ENCODE results near the gene LRRC45. TPM values are rescaled to one million over a fixed set of nuclear protein-coding genes. Genes with fewer than 3 reads are reported as not detected.

The LRRC45 gene
- total RNA-seq: 21.6 and 26.6 TPM in 2 replicates

DNA sequence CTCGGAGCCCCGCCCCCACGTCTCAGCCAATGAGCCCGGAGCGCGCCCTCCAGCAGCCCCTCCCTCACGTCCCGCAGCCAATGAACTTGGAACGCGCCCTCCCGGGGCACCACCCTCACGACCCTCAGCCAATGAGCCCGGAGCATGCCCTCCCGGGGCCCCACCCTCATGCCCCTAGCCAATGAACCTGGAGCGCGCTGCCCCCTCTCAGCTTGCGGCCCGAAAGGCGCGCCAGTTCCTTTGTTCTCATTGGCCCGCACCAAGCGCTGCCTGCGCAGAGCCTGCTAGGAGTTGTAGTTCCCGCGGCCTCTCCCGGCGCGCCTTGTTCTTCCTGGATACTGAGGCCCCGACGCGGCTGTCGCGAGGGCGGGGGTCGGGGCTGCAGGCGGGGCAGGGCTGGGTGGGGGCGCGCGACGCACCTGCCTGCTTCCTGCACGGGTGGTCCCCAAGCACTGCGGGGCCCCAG is at the start of gene LRRC45:
TSS of gene LRRC45 (plus strand) at position 325 of the 466 bp plus-strand sequence. CDS start 339 bp downstream, outside the sequence.

DNA sequence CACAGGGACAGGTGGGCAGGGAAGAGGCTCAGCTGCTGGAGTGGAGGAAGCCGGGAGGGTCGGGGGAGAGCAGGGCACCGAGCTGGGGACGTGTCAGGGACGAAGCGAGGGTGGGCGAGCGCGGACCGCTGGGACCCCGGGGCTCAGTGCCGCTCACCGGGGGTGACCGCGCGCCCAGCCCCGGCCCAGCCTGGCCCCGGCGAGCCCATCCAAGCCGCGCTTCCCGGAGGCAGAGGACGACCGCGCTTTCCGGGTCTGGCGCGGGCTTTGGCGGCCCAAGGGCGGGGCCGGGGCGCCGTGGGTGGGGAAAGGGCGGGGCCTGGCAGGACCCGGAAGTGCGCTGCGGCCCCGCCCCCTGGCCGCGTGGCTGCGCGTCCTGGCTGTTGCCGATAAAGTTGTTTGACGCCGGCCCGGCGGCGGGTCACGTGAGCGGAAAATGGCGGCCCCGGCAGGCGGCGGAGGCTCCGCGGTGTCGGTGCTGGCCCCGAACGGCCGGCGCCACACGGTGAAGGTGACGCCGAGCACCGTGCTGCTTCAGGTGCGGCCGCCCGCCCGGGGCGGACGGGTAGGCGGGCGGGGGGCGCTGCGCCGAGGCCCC is 45.8 kb upstream of the LRRC45 start, which contains the start of gene ASPSCR1:
TSS of gene ASPSCR1 (plus strand) at position 419 of the 598 bp plus-strand sequence. CDS start at position 437, 18 bp downstream.

DNA sequence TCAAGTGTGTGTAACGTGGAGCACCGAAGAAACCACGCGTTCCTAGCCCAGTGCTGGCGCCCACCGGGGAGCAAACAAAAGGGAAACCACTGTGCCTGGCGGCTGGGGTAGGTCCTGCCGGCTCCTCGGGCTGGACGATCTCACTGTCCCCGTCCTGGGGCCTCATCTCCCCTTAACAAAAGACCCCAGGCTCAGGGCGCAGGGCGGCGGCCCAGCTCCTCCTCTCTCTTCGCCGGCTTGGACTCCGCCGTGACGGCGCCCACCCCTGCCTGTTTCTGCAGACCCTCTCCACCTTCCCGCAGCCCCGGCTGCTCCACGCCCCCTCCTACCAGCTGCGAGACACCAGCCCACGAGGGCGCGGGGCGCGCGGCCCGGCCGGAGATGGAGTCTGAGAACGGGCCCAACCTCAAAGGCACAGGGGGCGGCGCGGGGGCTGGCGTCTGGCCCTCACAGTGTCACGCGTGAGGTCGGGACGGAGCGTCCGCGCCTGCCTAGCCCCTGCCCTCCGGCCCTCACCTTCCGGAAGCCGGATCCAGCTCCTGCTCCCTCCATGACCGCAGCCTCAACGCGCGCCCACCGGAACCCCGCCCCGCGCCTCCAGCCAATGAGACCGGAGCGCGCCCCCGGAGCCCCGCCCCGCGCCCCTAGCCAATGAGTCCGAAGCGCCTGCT is 660 bp upstream of the LRRC45 start, which contains the start of gene CENPX:
TSS of gene CENPX (minus strand) at position 569 of the 671 bp plus-strand sequence. CDS start at position 552, 17 bp downstream.

DNA sequence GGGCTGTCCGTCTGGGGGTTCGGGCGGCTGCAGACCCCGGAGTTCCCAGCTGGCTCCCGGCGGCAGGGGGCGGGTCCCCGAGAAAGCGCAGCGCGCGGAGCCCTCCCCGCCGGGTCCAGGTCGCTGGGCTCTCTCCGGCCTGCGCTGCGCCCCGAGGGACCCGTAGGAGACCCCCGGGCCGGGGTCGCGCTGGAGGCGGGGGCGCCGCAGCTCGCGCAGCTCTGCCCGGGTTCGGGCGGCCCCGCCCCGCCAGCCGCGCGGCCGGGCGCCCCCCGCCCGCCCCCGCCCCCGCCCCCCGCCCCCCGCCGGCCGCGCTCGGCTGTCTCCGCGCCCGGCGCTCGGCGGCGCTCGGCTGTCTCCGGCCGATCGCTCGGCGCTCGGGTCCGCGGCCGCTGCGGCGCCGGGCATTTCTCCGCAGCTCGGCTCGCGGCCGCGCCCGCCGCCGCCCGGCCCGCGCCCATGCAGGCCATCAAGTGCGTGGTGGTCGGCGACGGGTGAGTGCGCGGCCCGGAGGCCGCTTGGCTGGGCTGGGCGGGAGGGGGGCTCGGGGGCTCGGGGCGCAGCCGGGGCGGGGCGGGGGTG is 8.3 kb downstream of the LRRC45 start, which contains the start of gene RAC3:
TSS of gene RAC3 (plus strand) at position 376 of the 582 bp plus-strand sequence. CDS start at position 460, 84 bp downstream.

DNA sequence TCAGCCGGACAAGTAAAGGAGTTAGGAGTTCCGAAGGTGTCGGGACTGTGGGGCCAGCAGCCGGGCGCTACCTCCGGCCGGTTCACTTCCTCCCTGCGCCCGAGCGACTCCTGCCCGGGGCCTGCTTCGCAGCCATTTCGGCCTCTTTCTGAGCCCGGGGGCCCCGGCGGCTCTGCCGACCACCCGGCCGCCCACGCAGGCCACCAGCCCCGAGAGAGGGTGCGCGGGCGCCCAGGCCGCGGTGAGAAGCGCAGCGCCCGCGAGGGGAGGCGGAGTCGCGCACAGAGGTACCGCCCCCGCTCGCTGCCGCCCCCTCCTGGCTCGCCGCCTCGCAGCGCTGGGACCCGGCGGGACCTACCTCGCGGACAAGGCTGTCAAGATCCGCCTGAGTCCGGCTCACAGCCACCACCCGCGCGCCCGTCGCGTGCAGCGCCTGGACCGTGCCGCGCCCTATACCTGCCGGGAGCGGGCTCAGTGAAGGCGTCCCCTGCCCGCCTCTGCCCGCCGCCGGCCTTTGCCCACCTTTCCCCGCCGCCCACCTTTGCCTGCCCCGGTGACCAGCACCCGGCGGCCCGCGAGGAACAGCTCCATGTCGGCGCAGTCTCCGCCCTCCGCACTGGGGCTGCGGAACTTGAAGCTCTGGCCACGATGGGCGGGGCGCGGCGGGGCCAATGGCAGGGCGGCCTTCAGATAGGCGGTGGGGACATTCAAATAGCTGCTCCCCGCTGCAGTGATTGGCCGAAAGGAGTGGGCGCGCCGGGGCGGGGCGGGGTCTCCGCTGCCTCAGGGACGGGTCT is 14.2 kb downstream of the LRRC45 start, which contains the start of gene DCXR:
TSS of gene DCXR (minus strand) at position 606 of the 797 bp plus-strand sequence. CDS start at position 591, 15 bp downstream.

DNA sequence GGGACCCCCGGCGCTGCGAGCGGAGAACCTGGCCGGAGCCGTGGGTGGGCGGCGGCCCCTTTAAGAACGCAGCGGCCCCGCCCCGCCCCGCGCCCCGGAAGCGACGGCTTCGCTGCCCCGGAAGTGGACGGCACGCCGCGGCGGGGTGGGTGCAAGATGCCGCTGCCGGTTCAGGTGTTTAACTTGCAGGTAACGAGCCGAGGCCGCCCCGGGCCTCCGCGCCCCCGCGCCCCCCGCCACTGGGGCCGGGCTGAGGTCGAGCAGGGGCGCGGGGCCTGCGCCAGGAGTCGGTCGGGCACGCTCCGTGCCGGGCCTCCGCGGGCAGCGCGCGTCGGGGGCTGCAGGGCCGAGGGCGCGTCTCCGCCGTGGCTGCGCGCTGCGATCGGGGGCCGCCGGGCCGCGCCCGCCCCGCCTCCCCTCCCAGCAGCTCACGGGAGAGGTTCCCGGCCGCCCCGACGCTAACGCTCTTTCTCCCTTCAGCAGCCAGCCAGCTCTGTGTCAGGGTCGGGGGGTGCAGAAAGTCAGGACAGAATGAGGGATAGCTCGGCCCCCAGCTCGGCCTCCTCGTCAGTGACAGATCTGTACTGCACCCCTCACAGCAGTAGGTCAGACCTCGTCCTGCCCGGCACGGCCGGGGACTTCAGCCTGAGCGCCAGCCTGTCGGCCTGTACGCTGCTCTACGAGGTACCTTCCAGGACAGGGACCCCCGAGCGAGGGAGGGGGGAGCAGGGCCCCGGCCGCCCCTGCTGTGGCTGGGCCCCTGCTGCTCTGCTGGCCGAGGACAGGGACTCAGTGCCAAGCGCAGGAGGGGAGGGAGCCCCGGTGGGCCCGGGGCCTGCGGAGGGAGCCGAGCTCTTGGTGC is 28.9 kb downstream of the LRRC45 start, which contains the start of the genes GPS1 and RFNG:
TSS of gene GPS1 (plus strand) at position 123 of the 862 bp plus-strand sequence. CDS start at position 157, 34 bp downstream.
TSS of gene RFNG (minus strand) at position 36 of the 862 bp plus-strand sequence. CDS start 45 bp downstream, outside the sequence.

DNA sequence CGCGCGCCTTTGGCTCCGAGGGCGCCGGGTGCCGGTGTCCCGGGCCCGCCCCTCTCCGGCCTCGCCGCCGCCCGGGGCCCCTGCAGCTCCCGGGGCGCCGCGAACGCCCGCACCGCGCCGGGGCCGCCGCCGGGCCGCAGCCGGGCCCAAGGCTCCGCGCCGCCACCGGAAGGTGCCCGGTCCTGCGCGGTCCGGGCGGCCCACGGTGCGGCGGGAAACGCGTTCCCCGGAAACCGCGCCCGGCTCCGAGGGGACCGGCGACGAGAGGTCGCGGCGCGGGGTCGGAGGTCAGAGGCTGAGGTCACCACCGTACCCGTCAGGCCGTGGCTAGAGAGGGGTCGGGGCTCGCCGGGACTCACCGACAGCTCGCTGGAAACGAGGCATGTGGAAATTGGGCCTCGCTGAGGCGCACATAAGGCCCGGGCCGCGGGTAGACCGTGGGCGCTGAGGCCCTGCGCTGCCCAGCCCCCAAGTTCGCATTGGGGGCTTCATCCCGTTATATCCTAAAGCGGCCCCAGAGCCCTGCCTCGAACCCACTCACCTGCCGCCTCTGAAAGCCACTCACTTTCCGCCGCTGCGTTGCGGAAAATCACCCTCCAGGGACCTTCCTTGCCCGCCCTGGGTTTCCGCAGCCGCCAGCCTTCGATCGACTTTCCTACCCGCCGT is 42.7 kb downstream of the LRRC45 start, which contains the start of gene DUS1L:
TSS of gene DUS1L (minus strand) at position 167 of the 666 bp plus-strand sequence. CDS start 745 bp downstream, outside the sequence.

Other genes with a start within 250 kb of the LRRC45 start
- not detected in 2 replicates for gene GCGR, start 219.2 kb upstream of the LRRC45 start, total RNA-seq
- 131 and 139 TPM in 2 replicates for gene MCRIP1, start 190.0 kb upstream of the LRRC45 start, total RNA-seq
- gene PPP1R27, start 188.3 kb upstream of the LRRC45 start, total RNA-seq: not detected in 2 replicates
- gene P4HB, start 162.8 kb upstream of the LRRC45 start, total RNA-seq: 1,092 and 1,218 TPM in 2 replicates
- gene ARHGDIA, start 152.0 kb upstream of the LRRC45 start, total RNA-seq: 498 and 540 TPM in 2 replicates
- gene ALYREF, start 131.7 kb upstream of the LRRC45 start, total RNA-seq: 243 and 244 TPM in 2 replicates
- gene ANAPC11, start 131.6 kb upstream of the LRRC45 start, total RNA-seq: 306 and 308 TPM in 2 replicates
- 1.3 TPM in 2 replicates for gene NPB, start 121.1 kb upstream of the LRRC45 start, total RNA-seq
- gene PCYT2, start 111.9 kb upstream of the LRRC45 start, total RNA-seq: 138 and 142 TPM in 2 replicates
- gene SIRT7, start 105.1 kb upstream of the LRRC45 start, total RNA-seq: 14.0 and 15.0 TPM in 2 replicates
- 6.5 and 6.6 TPM in 2 replicates for gene MAFG, start 95.6 kb upstream of the LRRC45 start, total RNA-seq
- 151 and 163 TPM in 2 replicates for gene PYCR1, start 86.0 kb upstream of the LRRC45 start, total RNA-seq
- gene MYADML2, start 76.1 kb upstream of the LRRC45 start, total RNA-seq: not detected in 2 replicates
- not detected in 2 replicates for gene NOTUM, start 62.1 kb upstream of the LRRC45 start, total RNA-seq
- 17.7 and 21.0 TPM in 2 replicates for gene ASPSCR1, start 45.7 kb upstream of the LRRC45 start, total RNA-seq
- gene CENPX, start 427 bp upstream of the LRRC45 start, total RNA-seq: 135 and 149 TPM in 2 replicates
- 65.2 and 69.6 TPM in 2 replicates for gene RAC3, start 8.4 kb downstream of the LRRC45 start, total RNA-seq
- gene DCXR, start 14.4 kb downstream of the LRRC45 start, total RNA-seq: 155 and 162 TPM in 2 replicates
- gene RFNG, start 28.5 kb downstream of the LRRC45 start, total RNA-seq: 42.0 and 45.8 TPM in 2 replicates
- 174 and 180 TPM in 2 replicates for gene GPS1, start 28.6 kb downstream of the LRRC45 start, total RNA-seq
- gene DUS1L, start 42.5 kb downstream of the LRRC45 start, total RNA-seq: 58.7 and 59.5 TPM in 2 replicates
- 625 and 631 TPM in 2 replicates for gene FASN, start 74.9 kb downstream of the LRRC45 start, total RNA-seq
- gene CCDC57, start 189.5 kb downstream of the LRRC45 start, total RNA-seq: 9.2 and 11.1 TPM in 2 replicates
- gene SLC16A3, start 205.7 kb downstream of the LRRC45 start, total RNA-seq: 201 and 213 TPM in 2 replicates